Measurements from ENCODE around the gene NDST3.

Gene NDST3

DNA sequence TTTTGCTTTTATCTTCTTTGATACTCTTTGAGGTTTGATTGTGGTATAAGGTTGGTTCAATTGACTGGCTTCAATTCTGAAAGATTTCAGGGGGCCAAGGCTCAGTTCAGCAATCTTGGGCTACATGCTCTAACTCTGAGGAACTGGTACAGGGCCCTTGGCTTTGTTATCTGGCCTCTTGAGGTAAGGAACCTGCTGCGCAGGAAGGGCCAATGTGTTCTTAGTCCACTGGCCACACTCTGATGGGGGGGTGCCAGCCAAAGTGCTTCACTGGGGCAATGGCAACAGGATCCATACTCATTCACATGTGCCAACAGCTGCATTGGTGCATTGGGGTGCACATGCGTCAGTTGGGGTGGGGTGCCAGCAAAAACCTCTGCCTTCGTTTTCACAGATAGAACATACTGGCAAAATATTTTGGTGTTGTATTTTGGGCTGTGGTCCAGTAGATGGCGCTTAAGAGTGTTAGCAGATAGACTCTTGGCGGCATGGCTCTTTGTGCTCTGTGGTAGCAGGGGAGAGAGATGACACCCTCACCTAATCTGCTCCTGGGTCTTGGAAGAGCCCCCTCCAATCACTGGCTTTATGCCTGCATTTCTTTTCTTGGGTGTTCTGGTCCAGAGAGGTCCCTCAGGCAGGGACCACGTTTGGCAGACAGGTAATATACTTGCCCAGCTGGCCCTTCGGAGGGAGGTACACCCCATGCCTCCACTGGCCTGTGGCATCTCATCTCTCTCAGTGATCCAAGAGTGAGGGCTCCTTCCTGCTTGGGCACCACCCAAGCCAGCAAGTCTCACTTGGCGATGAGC is 42.9 kb downstream of the NDST3 start:
- POLR2A ChIA-PET: no interaction called here
- DNase-seq (ENCODE audit: extremely low spot score): peak; percentile 30
- CTCF ChIA-PET: interaction anchor here (0.7 kb wide), 1 partner anchor 9 kb away, joined by 4 read pairs; no protein-coding TSS in a partner anchor
- TF ChIP-seq FOXM1 (IDR thresholded peaks at IDR 0.05; ENCODE audit: borderline replicate concordance) (no peak), BHLHE40 (IDR thresholded peaks at IDR 0.05; ENCODE audit: borderline replicate concordance) (no peak), ARNT (IDR thresholded peaks at IDR 0.05) (no peak), SP1 (IDR thresholded peaks at IDR 0.05) (no peak), NFRKB (IDR thresholded peaks at IDR 0.05) (no peak), TARDBP (IDR thresholded peaks at IDR 0.05) (no peak), LEF1 (IDR thresholded peaks at IDR 0.05; ENCODE audit: borderline replicate concordance) (no peak), FOXA1 (IDR thresholded peaks at IDR 0.05) (no peak), ZNF384 (IDR thresholded peaks at IDR 0.05) (no peak), CTBP1 (IDR thresholded peaks at IDR 0.05; ENCODE audit: borderline replicate concordance) (no peak), HDGF (IDR thresholded peaks at IDR 0.05; ENCODE audit: borderline replicate concordance) (no peak), SUZ12 (IDR thresholded peaks at IDR 0.05) (no peak), FOXK2 (IDR thresholded peaks at IDR 0.05) (no peak), L3MBTL2 (conservative IDR thresholded peaks at IDR 0.05) (no peak), ELF4 (IDR thresholded peaks at IDR 0.05) (no peak)
- TF ChIP-seq, protein P1, sequence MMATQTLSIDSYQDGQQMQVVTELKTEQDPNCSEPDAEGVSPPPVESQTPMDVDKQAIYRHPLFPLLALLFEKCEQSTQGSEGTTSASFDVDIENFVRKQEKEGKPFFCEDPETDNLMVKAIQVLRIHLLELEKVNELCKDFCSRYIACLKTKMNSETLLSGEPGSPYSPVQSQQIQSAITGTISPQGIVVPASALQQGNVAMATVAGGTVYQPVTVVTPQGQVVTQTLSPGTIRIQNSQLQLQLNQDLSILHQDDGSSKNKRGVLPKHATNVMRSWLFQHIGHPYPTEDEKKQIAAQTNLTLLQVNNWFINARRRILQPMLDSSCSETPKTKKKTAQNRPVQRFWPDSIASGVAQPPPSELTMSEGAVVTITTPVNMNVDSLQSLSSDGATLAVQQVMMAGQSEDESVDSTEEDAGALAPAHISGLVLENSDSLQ (IDR thresholded peaks at IDR 0.05): no peak

DNA sequence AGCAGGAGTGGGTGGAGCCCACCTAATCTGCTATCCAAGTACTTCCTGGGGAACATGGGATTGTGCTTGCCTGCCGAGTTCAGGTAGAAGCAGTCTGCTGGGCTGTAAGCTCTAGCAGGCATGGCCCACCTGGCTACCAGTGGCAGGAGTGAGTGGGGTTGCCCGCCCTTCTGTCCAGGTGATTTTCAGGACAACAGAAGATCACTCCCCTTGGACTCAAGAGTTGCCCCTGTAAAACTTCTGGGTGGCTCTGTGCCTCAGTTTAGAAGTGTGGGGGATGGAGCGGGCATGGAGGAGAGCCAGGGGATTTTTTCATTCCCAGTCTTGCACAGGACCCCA is 43.5 kb downstream of the NDST3 start:
- no peak for DNase-seq (ENCODE audit: extremely low spot score)
- ChIA-PET CTCF (no interaction called here), POLR2A (no interaction called here)
- TF ChIP-seq, protein P1 (IDR thresholded peaks at IDR 0.05): no peak
- TF ChIP-seq SP1 (IDR thresholded peaks at IDR 0.05) (no peak), ZNF384 (IDR thresholded peaks at IDR 0.05) (no peak), CTBP1 (IDR thresholded peaks at IDR 0.05; ENCODE audit: borderline replicate concordance) (no peak), LEF1 (IDR thresholded peaks at IDR 0.05; ENCODE audit: borderline replicate concordance) (no peak), SUZ12 (IDR thresholded peaks at IDR 0.05) (no peak), FOXA1 (IDR thresholded peaks at IDR 0.05) (no peak), HDGF (IDR thresholded peaks at IDR 0.05; ENCODE audit: borderline replicate concordance) (no peak), BHLHE40 (IDR thresholded peaks at IDR 0.05; ENCODE audit: borderline replicate concordance) (no peak), L3MBTL2 (conservative IDR thresholded peaks at IDR 0.05) (no peak)

DNA sequence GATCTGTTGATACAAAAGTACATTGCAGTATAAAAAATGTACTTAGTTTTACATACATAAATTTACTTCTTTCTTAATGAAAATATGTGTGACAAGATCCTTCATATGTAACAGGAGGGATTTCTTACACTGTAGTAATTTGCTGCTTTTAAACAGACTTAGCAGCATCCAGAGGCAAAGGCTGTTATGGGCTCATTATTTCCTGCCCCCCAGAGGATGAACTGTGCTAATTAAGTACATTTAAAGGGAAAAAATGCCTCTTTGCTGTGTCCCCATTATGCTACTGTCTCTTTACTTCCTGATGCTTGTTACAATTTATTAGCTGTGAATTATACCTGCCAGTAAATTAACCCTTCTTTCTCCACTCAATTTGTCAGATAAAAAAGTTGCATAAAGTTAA is 47.1 kb downstream of the NDST3 start:
- POLR2A ChIA-PET: no interaction called here
- CTCF ChIA-PET: interaction anchor here (1.1 kb wide), 1 partner anchor 382 kb away, joined by 3 read pairs; no protein-coding TSS in a partner anchor
- TF ChIP-seq ELF4 (IDR thresholded peaks at IDR 0.05) (no peak), HDGF (IDR thresholded peaks at IDR 0.05; ENCODE audit: borderline replicate concordance) (no peak), TARDBP (IDR thresholded peaks at IDR 0.05) (no peak), FOXM1 (IDR thresholded peaks at IDR 0.05; ENCODE audit: borderline replicate concordance) (no peak), L3MBTL2 (conservative IDR thresholded peaks at IDR 0.05) (no peak), BHLHE40 (IDR thresholded peaks at IDR 0.05; ENCODE audit: borderline replicate concordance) (no peak), LEF1 (IDR thresholded peaks at IDR 0.05; ENCODE audit: borderline replicate concordance) (no peak), ARNT (IDR thresholded peaks at IDR 0.05) (no peak), SP1 (IDR thresholded peaks at IDR 0.05) (no peak), SUZ12 (IDR thresholded peaks at IDR 0.05) (no peak), CTBP1 (IDR thresholded peaks at IDR 0.05; ENCODE audit: borderline replicate concordance) (no peak), FOXA1 (IDR thresholded peaks at IDR 0.05) (no peak), FOXK2 (IDR thresholded peaks at IDR 0.05) (no peak), NFRKB (IDR thresholded peaks at IDR 0.05) (no peak), ZNF384 (IDR thresholded peaks at IDR 0.05) (no peak)
- TF ChIP-seq, protein P1 (IDR thresholded peaks at IDR 0.05): no peak
- DNase-seq (ENCODE audit: extremely low spot score): no peak

DNA sequence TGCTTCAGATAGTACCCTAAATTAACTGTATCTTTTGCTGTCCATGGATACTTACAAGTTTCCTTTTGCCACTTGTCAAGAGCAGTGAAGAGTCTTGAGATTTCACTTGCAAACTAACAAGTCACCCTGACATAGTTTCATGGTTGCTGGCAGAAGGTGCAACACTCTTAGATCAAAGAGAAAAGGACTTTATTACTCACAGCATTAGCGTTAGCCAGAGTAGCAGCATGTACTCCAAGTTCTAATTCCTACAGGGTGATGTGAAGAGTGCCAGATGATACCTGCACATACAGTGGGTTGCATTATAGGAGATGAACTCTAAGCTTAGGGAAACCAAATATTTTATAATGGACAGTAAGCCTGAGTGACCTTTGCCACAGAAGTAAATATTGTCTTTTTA is 47.9 kb downstream of the NDST3 start:
- CTCF ChIA-PET: no interaction called here
- TF ChIP-seq ARNT (IDR thresholded peaks at IDR 0.05) (no peak), ELF4 (IDR thresholded peaks at IDR 0.05) (no peak), ZNF384 (IDR thresholded peaks at IDR 0.05) (no peak), FOXK2 (IDR thresholded peaks at IDR 0.05) (no peak), NFRKB (IDR thresholded peaks at IDR 0.05) (no peak), L3MBTL2 (conservative IDR thresholded peaks at IDR 0.05) (no peak), FOXA1 (IDR thresholded peaks at IDR 0.05) (no peak), BHLHE40 (IDR thresholded peaks at IDR 0.05; ENCODE audit: borderline replicate concordance) (no peak), SP1 (IDR thresholded peaks at IDR 0.05) (no peak), HDGF (IDR thresholded peaks at IDR 0.05; ENCODE audit: borderline replicate concordance) (no peak), SUZ12 (IDR thresholded peaks at IDR 0.05) (no peak)
- TF ChIP-seq, protein P1 (IDR thresholded peaks at IDR 0.05): no peak
- DNase-seq (ENCODE audit: extremely low spot score): no peak
- POLR2A ChIA-PET: no interaction called here

DNA sequence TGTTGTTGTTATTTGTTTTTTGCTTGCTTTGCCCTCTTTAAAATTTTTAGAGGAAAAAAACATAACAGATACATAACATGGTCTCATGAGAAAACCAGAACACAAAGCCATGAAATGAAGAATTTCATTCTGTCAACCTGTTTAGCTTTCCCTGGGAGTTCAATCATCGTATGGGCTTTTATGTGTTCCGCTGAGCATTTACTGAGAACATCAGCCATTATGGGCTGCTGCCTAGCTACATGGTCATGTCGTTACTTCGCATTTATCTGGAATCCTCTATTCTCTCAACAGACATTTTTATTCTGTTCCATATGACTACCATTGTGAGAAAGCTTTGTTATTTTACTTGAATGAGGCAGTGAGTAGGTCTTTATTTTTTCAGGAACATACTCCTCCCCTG is 51.4 kb downstream of the NDST3 start:
- CTCF ChIA-PET: interaction anchor here (1.1 kb wide), 1 partner anchor 9 kb away, joined by 4 read pairs; no protein-coding TSS in a partner anchor
- no peak for DNase-seq (ENCODE audit: extremely low spot score)
- TF ChIP-seq ZNF384 (IDR thresholded peaks at IDR 0.05) (no peak), FOXA1 (IDR thresholded peaks at IDR 0.05) (no peak), SUZ12 (IDR thresholded peaks at IDR 0.05) (no peak), ARNT (IDR thresholded peaks at IDR 0.05) (no peak), NFRKB (IDR thresholded peaks at IDR 0.05) (no peak), TARDBP (IDR thresholded peaks at IDR 0.05) (no peak), FOXM1 (IDR thresholded peaks at IDR 0.05; ENCODE audit: borderline replicate concordance) (no peak), FOXK2 (IDR thresholded peaks at IDR 0.05) (no peak), ELF4 (IDR thresholded peaks at IDR 0.05) (no peak), CTBP1 (IDR thresholded peaks at IDR 0.05; ENCODE audit: borderline replicate concordance) (no peak), HDGF (IDR thresholded peaks at IDR 0.05; ENCODE audit: borderline replicate concordance) (no peak), SP1 (IDR thresholded peaks at IDR 0.05) (no peak), LEF1 (IDR thresholded peaks at IDR 0.05; ENCODE audit: borderline replicate concordance) (no peak), L3MBTL2 (conservative IDR thresholded peaks at IDR 0.05) (no peak), BHLHE40 (IDR thresholded peaks at IDR 0.05; ENCODE audit: borderline replicate concordance) (no peak)
- TF ChIP-seq, protein P1 (IDR thresholded peaks at IDR 0.05): no peak
- POLR2A ChIA-PET: no interaction called here
